GM23338 (cell line): ENCODE data around the gene NFATC1.

Experiments
- CREB1 ChIP-seq: fragments of 250-450 bp; sonication (Bioruptor Pico); IDR thresholded peaks from 2 replicates; pipeline ENCODE4 v1.5.0; 2020; ENCODE audit warnings: low read depth, mild to moderate bottlenecking, moderate library complexity
- CTCF ChIP-seq, 2 experiments: fragments of 200-600 bp in 1 of 2; sonication (generic) in 1 of 2; conservative IDR thresholded peaks; 2 replicates each; pipeline versions ENCODE4 v1.5.1 to v1.6.1; 2016 to 2017; ENCODE audit warnings: antibody characterized with exemption in 2 of 2, low read depth in 2 of 2, mild to moderate bottlenecking in 2 of 2, moderate library complexity in 1 of 2
- ETS1 ChIP-seq: IDR thresholded peaks from 2 replicates; pipeline ENCODE4 v1.6.1; 2016; ENCODE audit warnings: antibody characterized with exemption
- POLR2AphosphoS5 ChIP-seq: IDR thresholded peaks from 2 replicates; pipeline ENCODE4 v1.6.1; 2016; ENCODE audit warnings: antibody characterized with exemption, low read depth
- REST ChIP-seq: IDR thresholded peaks from one replicate; pipeline ENCODE4 v1.6.1; 2018; ENCODE audit warnings: antibody characterized with exemption; ENCODE audit not compliant: unreplicated experiment

- TF ChIP-seq CTCF (conservative IDR thresholded peaks at IDR 0.05; ENCODE audit: low read depth in 2 of 2) (no peak), CREB1 (CRISPR knock-in tag) (no peak), REST (no peak), POLR2AphosphoS5 (no peak), ETS1 (no peak)
These were observed 148.7 kb downstream of the NFATC1 start for GRCh38 chr18:79544386-79544963.
